NCI-H774 (cell line): Measurements from ENCODE around the gene KCNAB1.
"Not testable (repeated sequence)": the region's sequence is repeated elsewhere in the genome, so short reads cannot be mapped to it uniquely, and the experiment has no call there.

Experiments
- DNase-seq: peaks from one replicate; lab custom pipeline; 2025; lab: John Stamatoyannopoulos, UW

KCNAB1 gene

DNA sequence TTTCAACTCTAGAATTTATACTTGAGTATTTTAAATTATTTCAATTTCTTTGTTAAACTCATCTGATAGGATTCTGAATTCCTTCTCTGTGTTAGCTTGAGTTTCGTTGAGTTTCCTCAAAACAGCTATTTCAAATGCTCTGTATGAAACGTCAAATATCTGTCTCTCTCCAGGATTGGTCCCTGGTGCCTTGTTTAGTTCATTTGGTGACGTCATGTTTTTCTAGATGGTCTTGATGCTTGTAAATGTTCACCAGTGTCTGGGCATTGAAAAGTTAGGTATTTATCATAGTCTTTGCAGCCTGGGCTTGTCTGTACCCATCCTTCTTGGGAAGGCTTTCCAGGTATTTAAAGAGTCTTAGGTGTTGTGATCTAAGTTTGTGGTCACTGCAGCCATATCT is 151.1 kb downstream of the KCNAB1 start:
- no peak for DNase-seq

DNA sequence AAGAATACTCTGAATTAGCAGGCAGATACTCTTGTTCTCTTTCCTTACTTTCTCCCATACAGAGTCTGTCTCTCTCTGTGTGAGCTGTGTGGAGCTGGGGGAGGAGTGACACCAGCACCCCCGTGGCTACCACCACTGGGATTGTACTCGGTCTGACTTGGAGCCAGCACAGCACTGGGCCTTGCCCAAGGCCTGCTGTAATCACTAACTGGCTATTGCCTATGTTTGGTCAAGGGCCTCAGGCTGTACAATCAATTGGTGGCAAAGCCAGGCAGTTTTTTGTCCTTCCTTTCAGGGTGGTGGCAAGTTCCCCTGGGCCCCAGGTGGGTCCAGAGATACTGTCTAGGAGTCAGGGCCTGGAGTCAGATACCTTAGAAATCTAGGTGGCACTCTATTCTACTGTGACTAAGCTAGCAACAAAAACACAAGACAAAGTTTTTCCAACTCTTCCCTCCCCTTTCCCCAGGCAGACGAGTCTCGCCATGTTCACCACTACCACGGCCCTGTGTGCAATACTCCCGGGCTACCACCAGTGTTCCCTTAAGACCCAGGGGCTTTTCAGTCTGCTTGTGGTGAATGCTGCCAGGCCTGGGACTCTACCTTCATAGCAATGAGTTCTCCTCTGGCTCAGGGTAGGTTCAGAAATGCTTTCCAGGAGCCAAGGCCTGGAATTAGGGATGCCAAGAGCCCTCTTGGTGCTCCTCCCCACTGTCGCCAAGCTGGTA is 151.8 kb downstream of the KCNAB1 start:
- DNase-seq: no peak

DNA sequence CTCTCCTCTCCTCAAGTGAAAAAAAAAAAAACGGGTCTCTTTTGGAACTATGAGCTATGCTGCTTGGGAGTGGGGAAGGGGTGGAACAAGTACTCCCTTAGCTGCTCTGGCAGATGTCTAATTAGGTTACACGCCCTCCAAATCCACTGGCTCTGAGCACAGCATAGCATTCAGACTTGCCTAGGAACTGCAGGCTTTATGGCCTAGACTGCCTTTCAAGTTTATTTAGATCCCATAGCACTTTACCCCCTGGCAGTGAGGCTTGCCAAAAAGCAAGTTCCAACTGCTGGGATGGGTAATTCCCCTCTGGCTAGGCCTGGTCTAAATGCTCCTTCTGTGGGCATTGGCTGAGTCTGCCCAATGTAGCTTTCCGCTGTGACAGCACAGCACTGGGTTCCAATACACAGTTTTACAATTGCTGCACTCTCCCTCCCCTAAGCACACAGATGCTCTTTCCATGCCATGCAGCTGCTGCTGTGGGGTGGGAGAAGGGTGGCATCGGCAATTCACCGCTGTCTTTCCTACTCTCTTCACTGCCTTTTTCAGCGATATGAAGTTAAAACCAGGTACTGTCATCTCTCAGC is 152.8 kb downstream of the KCNAB1 start:
- no peak for DNase-seq

DNA sequence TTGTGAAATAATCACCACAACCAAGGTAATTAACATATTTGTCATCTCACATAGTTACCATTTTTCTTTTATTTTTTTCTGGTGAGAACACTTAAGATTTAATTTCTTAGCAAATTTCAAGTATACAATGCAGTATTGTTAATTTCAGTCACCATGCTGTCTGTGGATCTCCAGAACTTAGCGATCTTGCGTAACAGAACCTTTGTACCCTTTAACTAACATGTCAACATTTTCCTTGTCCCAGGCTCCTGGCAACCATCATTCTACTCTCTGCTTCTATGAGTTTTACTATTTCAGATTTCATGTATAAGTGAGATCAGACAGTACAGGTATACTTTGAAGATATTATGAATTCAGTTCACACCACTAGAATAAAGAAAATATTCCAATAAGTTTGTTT is 154.4 kb downstream of the KCNAB1 start:
- DNase-seq: no peak

DNA sequence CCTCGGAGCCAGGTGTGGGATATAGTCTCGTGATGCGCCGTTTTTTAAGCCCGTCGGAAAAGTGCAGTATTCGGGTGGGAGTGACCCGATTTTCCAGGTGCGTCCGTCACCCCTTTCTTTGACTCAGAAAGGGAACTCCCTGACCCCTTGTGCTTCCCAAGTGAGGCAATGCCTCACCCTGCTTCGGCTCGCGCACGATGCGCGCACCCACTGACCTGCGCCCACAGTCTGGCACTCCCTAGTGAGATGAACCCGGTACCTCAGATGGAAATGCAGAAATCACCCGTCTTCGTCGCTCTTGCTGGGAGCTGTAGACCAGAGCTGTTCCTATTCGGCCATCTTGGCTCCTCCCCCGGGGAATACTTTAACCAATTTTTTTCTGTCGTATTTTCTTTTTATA is 164.3 kb downstream of the KCNAB1 start:
- DNase-seq: not testable (repeated sequence)

DNA sequence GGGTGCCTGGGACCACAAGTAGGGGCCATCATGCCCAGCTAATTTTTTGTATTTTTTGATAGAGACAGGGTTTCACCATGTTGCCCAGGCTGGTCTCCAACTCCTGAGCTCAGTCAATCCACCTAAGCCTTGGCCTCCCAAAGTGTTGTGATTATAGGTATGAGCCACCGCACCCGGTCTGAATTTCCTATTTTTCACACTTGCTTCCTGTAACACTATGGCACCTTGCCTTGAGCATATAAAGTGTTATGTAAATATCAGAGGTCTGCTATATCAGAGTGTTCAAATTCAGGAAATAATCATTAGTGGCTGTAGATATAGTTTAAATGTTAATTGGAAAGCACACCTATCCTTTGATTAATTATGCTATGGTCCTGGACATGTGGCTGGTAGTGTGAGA is 165.2 kb downstream of the KCNAB1 start:
- DNase-seq: no peak

DNA sequence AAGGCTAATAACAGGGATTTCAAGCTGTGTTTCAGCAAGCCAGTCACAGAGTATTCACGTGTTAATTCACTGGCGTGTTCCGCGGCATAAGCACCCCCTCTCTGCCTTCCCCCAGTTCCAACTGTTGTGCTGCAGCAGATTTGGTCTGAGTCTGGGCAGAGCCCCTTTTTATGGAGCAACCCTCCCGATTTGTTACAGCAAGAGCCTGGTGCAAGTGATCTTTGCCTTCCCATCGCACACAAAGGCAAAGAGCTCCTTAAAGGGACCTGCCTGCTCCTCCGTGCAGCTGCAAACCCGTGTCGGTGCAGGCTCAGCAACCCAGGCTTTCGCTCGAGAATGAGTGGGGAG is 170.5 kb downstream of the KCNAB1 start:
- no peak for DNase-seq

DNA sequence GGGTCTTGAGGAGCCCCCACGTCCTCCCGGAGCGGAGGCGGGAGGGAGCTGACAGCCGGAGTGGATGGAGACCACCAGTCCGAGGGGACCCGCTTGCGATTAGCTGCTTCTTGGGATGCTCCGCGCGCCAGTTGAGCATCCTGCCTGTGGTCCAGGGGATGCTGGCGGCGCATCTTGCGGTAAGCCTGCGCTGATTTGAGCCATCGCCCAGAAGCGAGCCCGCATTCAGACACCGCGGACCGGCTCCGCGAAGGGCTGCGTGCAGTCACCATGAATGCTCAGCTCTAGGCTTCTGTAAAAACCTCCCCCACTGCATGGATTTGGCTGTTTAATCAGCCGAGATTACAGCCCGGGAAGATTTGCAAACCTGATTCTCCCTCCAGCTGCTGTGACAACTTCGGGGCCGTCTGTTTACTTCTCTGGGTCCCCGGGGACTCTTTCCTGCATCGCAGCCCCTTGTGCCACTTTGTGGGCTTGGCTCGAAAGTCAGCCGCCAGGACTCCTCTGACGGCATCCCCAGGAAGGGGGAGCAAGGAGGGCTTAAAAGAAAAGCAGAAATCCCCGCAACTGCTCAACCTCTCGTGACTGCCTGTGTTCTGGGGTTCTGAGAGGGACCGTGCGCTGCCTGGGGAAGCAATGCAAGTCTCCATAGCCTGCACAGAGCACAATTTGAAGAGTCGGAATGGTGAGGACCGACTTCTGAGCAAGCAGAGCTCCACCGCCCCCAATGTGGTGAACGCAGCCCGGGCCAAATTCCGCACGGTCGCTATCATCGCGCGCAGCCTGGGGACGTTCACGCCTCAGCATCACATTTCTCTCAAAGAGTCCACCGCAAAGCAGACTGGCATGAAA is 171.1 kb downstream of the KCNAB1 start:
- no peak for DNase-seq

DNA sequence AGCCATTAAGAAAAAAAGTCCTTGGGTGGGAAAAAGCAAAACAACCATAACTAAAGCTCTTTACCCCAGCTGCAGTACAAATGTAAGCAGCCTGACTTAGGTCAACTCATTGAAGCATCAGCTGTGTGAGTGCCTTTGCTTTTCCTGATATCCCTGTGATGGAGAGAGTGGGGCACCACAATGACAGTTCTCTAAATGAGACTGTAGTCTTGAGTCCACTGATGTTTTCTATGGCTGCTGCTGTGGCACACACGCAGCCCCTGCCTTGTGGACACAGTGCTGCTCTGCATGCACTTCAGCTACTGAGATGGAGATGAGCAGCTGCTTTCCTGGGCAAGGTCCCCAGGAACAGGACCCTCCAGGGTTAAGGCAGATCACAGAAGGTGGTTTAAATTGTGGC is 173.2 kb downstream of the KCNAB1 start:
- no peak for DNase-seq

DNA sequence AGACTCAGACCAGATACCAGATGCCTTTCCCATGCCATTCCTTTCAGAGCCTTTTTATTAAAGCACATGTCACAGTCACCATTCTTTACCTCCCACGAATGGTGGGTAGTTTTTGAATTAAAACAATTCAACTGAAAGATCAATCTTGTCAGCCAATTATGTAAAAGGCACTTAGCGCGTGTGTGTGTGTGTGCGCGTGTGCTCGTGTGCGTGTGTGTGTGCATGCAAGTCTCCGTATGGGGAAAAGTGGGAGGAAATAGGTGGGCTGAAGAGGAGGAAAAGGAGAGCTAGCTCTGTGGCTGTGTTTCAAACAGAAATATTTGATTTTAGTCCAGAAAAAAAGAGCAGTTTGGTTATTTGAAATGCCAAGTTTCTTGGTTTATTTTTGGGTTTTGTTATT is 177.2 kb downstream of the KCNAB1 start:
- DNase-seq: no peak

DNA sequence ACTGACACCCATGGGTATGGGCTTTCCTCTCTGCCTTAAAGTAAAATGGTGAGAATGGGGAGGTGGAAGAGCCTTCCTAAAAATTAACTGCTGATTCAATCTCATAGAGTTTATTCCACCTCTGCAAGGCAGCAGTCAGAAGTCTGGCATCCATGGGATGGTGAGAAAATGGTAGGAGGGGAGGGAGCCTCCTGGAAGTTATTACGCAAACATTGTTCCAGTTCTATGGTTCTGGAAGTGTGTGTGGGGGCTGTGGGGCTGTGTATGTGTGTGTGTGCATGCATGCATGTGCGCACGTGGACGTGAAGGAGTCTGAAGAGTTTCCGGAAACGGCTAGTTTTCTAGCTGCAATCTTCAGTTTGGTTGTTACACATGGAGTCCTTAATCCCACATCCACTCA is 177.6 kb downstream of the KCNAB1 start:
- no peak for DNase-seq

DNA sequence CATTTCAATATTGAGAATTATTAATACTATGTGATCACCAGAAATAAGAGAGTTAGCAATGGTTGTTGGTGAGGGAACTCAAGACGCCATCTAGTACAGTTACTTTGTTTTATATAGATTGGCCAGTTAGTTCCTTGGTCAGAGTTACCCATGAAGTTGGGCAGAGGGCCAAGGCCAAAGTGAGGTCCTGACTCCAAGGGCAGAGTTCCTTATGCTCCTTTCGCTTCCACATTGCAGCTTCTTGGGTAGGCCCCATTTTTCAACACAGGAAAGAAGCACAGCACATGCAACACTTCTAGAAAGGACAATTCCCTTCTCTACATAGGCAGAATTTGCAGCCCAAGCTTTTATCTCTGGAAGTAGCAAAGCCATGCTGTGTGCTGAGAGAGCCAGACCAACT is 178.6 kb downstream of the KCNAB1 start:
- no peak for DNase-seq

DNA sequence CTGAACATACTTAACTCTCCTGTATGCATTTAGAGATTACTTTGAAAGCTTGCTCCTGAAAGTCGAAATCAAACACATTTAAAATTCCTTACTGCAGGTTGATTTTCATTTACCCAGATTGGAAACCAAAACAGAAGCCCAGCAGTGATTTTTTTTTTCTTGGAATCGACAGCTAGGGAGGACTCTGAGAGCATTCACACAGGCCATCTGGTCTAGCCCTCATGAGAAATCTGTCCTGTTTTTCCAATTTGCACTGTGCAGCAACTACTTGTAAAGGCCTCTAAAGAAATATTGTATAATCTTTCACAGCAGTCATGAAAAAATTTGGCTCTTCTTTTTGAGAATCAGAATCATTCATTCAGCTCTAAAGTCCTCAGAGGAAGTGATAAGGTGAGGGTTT is 179.2 kb downstream of the KCNAB1 start:
- no peak for DNase-seq

DNA sequence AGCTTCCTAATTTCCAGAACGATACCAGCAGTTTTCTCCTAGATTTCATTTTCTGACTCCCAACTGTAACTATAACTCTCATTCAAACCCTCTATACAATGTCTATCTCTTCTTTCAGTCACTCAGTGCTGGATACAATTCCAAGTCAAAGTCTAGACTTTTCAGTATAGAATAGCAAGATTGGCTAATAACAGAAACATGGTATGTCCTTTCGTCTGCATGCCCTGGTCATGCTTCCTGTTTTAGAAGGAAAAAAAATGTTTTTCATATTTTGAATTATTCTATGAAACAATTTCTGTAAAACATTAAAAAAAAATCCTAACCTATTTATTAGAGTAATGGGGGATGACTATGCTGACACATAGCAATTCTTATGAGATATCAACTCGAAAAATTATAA is 180.0 kb downstream of the KCNAB1 start:
- no peak for DNase-seq

DNA sequence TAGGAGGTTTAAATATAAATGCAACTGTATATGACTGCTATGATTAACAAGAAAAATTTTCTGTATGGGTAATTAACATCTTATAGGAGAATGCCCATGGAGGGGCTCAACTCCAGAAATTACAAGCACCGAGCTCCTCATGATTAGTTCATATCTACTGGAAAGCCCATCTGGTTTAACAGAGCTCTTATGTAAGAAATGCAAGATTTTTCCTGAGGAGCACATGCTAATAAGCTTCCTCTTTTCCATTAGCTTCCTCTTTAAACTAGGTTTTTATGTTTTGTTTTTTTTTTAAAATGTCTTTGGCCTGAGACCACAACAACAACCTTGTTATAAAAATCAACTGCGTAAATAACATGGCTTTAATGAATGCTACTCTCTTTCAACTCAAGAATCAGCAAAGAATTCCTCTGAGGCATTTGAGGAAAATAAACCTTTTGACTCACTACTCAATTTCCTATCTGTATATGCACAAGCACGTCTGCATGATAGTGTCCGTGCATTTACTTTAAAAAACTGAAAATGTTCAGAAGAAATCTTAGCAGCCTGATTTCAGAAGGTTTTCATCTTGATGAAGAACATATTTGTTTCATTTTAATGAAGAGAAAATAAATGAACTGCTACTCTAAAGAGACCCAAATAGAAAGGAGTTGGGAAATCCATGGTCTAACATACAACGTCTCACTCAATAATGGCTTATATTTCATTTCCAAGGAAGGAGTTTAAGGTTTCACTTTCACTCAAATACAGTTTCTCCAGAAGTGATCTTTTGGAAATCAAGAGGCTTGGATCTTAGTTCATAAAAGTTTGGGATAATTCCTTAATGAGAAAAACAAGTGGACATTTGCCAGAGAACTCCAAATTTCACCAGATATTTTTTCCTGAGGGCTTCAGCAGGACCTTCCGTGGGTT is 180.8 kb downstream of the KCNAB1 start:
- no peak for DNase-seq

DNA sequence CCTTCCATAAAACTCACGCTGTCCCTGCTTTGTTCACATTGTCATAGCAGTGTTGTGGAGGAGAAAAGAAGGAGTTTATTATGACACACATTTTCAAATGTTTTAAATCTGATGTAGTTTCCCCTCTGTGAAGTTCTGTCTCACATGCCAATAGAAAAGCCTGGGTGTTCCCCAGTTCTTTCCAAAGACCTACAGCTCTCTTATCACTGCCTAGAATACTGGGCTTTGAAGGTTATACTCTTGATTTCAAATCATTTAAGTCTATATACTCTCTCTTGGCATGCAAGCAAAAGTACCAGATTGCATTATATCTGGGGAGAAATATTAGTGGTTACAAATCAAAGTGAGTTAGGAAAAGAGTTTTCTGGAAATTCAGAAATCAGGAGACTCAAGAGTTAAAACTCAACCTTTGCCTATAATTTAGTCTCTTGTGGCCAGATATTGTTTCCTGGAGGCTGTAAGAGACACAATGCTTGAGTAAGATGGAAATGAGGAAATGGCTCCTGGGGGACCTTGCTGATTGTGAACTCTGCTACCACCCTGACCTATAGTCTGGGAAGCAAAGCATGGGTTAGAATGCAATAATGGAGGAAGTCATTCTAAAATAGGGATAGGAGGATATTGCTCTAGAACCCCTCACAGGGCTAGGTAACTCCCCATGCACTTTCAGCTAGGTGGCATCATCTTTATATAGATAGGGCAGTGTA is 182.8 kb downstream of the KCNAB1 start:
- no peak for DNase-seq

DNA sequence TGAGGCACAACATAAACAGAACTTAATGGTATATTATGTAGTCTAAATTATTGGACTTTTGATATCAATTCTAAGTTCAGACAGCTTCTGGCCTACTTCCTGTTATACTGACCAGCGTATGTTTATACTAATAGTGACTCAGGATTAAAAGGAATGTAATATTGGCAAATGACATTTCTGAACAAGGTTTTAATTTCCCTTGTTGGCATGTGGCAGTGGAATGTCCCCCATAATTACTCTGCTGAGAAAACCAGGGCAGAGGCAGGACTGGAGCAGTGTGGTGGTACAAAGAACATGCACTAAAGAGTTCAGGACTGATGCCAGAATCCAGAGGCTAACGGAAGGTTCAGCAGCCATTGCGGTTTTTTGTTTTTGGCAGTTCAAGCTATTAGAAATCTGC is 184.0 kb downstream of the KCNAB1 start:
- DNase-seq: no peak

DNA sequence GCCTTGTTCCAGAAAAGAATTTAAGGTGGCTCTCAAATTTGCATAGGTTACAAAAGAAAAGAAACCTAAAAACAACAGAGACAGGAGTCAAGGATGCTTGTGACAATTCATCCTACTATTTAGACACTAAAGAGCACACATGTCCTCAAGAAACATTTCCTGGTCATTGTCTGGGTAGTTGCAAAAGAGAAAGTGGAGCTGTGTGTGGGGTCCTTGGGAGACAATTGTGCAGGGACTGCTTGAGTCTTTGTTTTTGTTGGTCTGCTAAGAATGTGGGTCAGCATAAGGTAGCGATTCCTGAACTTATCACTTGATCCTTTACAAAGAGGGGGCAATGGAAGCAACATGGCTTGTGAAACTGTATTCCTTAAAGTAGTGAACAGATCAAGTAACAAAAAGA is 185.3 kb downstream of the KCNAB1 start:
- no peak for DNase-seq

DNA sequence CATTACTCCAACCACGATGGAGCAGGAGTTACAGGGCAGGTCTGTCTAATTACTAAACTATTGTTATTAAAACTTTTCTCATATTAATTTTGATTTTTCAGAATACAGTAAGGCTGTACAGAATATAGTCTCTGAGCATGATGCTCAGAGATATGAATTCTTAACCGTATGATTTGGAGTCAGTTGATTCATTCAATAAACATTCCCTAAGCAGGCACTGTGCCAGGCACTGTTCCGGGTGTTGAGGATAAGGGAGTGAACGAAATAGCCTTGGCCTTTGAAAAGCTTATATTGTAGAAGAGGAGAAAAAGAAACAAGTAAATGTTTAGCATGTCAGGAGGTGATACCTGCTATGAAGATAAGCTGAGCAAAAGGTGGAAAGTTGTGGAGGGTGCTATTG is 187.3 kb downstream of the KCNAB1 start:
- no peak for DNase-seq

DNA sequence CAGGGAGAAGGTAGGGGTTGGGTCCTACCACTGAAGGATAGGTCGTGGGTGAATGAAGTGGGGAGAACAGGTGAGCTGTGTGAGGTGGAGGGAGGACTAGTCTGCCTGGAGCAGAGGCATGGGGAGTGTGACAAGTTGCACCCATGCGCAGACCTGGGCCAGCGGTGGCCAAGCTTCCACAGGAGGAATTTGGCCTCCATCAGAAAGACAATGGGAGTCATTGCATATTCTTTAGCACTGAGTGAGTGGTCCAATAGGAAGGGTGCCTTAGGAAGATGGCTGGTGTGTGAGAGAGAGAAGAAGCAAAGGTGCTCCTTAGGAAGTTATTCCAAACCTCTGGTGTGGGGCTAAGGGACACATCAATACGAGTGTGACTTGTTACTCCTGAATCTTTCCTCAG is 191.1 kb downstream of the KCNAB1 start:
- no peak for DNase-seq

DNA sequence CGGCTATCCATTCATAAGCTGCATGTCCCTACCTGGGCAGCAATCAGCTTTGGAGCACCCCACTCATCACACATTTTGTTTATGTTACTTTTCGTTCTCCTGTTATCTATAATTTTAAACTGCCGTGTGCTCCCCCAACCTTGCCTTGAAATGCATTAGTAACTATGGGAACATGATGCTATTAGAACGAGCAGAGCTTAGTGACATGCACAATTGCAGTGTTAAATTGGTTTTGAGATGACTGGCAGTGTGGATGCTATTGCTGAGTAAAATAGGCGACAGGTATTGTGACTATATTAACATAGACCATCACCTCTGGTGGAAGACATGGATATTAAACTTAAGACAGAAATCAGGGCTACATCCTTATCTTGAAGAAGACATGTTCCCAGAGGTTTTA is 191.6 kb downstream of the KCNAB1 start:
- no peak for DNase-seq

DNA sequence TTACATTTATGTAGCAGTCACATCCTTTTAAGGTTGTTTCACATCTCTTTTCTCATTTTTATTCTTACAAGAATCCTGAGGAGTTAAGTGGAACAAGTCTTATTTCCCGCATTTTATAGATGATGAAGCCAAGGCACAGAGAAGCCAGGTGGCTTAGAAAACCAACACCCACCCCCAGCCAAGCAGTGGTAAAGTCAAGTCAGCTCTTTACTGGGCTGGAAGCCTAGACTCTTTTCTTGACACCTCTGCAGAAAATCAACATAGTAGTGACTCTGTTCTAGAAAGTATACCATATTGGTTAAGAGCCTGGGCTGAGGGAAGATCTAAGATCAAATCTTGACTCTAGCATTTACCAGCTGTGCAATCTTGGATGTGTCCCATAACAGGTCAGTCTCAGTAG is 195.7 kb downstream of the KCNAB1 start:
- DNase-seq: no peak
